ENCODE results near the gene EHF. TPM values are rescaled to one million over a fixed set of nuclear protein-coding genes. Genes with fewer than 3 reads are reported as not detected.

Gene EHF
- total and polyA plus RNA-seq, 9 of the 15 experiments (the other 6 are each of a cell fraction or from before 2014, with no cell fraction given), result 0.04 to 0.54 (median 0.37) TPM

GRCh38 chr11:34603129-34604001 is 17.5 kb upstream of the EHF start (continued):
- TF ChIP-seq CBX3 (IDR thresholded peaks at IDR 0.05; ENCODE audit: borderline replicate concordance in 1 of 2, low read length in 2 of 2) (peak in 1 of 2 experiments; percentile 74; a peak in 1 of 3 replicates), HMGXB4 (CRISPR knock-in tag; IDR thresholded peaks at IDR 0.05) (no peak), E2F3 (CRISPR knock-in tag; IDR thresholded peaks at IDR 0.05) (no peak), CBFA2T2 (conservative IDR thresholded peaks at IDR 0.05) (peak; percentile 93), MLLT1 (IDR thresholded peaks at IDR 0.05) (peak in 1 of 2 experiments; percentile 84; a peak in 2 of 4 replicates), CSDE1 (IDR thresholded peaks at IDR 0.05) (no peak), RUNX1 (IDR thresholded peaks at IDR 0.05; ENCODE audit: low read depth) (no peak), E4F1 (CRISPR knock-in tag; IDR thresholded peaks at IDR 0.05; ENCODE audit: borderline replicate concordance) (no peak), POU5F1 (IDR thresholded peaks at IDR 0.05; ENCODE audit: borderline replicate concordance, low read depth, low read length, partially characterized antibody) (no peak), NFIX (CRISPR knock-in tag; IDR thresholded peaks at IDR 0.05; ENCODE audit: low read depth) (no peak), DPF2 (IDR thresholded peaks at IDR 0.05) (peak; percentile 98), ATF3 (IDR thresholded peaks at IDR 0.05) (peak; percentile 39; the same call in 1 of the 2 replicates), ATF3 (CRISPR knock-in tag; conservative IDR thresholded peaks at IDR 0.05) (no peak), ETS2 (tag; IDR thresholded peaks at IDR 0.05; ENCODE audit: borderline replicate concordance, poor library complexity, severe bottlenecking) (no peak), E2F8 (IDR thresholded peaks at IDR 0.05; ENCODE audit: low read depth, partially characterized antibody) (peak; percentile 38), TGIF2 (CRISPR knock-in tag; IDR thresholded peaks at IDR 0.05) (no peak)

Measured in K562 (cell line).